ENCODE data around the gene BCAN.
A peak's percentile ranks its signal among the peaks of the same experiment; 100 is the strongest.

The BCAN gene

DNA sequence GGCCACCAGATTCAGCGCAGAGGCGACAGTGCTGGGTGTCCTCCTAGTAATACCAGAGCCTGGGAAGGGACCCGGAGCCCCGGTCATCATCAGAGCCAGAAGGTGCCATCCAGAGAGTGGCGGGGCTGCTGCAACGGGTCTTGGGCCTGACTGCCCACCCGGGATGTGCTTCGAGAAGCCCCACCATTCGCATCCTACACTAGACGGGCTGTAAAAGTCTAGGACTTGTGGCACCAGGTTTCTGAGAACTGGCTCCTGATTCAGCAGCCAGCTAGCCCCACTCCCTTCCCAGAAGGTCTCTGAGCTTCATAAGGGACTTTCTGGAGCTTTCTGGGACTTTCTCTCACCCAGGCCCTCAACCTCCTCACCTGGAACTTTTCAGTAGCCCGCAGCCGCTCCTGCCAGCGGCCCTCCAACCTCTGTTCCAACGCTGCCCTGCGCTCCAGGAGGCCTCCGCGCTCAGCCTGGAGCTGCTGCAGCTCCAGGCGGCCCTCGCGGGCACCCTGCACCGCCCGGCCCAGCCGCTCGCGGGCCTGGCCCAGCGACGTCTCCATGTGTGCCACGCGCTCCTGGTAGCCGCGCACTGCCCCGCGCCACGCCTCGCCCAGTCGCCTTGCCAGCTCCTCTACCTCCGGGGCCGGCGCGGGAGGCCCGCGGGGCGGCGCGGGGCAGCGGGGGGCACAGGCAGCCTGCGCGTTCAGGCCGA lies 34.4 kb downstream of the BCAN start:
- no peak for DNase-seq (ENCODE audit: low read depth in 2 of 2)

GRCh38 chr1:156676820-156677615 lies 35.1 kb downstream of the BCAN start, which contains the start of gene NES:
Gene NES (minus strand): TSS chr1:156677407. CDS start chr1:156677264, 143 bp downstream.
- no peak for DNase-seq (ENCODE audit: low read depth in 2 of 2)

- DNase-seq (ENCODE audit: low read depth in 2 of 2) = no peak
Measured at GRCh38 chr1:156677616-156678596, 36.0 kb downstream of the BCAN start.

DNA sequence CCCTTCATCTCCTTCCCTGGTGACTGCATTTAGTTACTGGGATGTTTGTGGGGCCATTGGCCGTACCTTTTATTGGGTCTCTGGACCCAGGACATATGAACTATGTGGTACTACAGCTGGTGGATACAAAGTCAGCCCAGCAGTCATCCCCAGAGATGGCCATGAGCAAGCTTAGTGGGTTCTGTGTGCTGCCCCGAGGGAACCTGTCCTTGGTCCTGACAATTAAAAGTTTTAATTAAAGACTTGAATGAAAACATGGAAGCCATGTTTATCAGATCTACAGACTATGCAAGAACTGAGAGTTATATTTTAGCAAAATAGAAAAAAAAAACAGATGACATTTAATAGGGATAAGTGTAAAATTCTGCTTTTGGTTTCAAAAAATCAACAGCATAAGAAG lies 38.1 kb downstream of the BCAN start:
- no peak for DNase-seq (ENCODE audit: low read depth in 2 of 2)

DNA sequence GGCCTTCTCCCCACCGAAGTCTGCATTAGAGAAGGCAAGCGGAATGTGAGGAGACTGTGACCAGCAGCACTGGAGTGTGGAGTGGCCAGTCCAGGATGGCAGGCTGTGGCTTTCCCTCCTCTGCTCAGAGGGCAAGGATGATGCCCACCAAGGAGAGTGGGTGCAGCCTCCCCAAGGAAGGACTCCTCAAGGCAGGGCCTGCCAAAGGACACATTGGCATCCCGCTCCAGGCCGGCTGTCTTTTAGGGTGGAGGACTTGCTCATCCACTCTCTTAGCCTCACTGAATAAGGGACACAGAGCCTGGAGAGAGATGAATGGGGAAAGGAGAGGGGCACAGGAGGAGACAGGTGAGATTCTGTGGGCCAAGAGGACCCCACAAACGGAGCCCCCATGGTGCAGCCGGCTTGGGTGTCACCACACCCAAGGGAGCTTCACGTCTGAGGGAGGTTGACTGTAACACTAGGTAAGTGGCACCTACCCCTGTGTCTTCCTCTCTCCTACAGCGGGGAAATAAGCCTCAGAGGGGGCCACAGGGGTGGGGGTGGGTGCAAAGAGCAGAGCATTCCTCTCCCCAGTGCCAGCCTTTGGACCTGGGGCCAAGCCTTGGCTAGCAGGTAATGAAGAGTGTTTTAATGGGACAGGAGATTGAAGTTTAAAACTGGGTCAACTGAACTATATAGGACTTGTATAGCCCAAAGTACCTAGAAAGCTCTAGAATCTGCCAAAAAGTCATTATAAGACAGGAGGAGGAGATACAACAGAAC lies 39.5 kb downstream of the BCAN start:
- DNase-seq (ENCODE audit: low read depth in 2 of 2) = no peak

- DNase-seq (ENCODE audit: low read depth in 2 of 2) = no peak
Measured at GRCh38 chr1:156682166-156682890, 40.4 kb downstream of the BCAN start.

GRCh38 chr1:156684227-156684782 lies 42.4 kb downstream of the BCAN start:
- no peak for DNase-seq (ENCODE audit: low read depth in 2 of 2)

GRCh38 chr1:156689035-156689952 lies 47.4 kb downstream of the BCAN start:
- peak; percentile 55 to 64 for DNase-seq (ENCODE audit: low read depth in 2 of 2)

DNA sequence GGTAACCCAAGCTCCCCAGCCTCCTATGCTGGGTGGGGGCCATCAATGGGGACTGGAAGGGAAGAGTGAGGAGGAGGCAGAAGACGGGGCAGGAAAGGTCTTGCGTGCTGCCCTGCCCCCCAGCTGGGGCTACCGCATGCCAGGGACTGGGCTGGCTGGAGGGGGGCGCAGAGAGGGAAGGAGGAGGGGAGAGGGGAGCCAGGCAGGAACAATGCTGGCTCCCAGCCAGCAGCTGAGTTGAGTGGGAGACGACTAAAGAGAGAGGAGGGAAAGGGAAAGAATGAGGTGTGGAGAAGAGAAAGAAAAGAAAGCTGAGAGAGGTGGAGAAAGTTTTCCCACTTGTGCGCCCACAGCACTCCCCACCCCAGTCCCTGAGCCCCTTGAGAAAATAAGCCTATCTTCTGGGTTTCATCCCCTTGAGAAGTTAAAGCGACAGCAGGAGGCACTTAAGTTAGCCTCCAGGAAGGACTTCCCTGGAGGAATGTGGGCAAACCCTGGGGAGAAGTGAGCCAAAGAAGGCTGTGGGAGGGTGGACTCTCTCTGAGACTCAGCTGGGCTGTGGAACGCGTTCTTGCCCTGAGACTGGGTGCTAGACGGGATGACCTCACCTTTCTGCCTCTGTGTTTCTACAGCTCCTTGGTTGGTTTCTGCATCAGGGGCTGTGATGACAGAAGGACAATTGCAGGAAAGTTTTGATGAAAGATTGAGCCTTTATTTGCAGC lies 48.2 kb downstream of the BCAN start:
- no peak for DNase-seq (ENCODE audit: low read depth in 2 of 2)

- DNase-seq (ENCODE audit: low read depth in 2 of 2) = no peak
Measured at GRCh38 chr1:156690675-156691036, 48.7 kb downstream of the BCAN start.

DNA sequence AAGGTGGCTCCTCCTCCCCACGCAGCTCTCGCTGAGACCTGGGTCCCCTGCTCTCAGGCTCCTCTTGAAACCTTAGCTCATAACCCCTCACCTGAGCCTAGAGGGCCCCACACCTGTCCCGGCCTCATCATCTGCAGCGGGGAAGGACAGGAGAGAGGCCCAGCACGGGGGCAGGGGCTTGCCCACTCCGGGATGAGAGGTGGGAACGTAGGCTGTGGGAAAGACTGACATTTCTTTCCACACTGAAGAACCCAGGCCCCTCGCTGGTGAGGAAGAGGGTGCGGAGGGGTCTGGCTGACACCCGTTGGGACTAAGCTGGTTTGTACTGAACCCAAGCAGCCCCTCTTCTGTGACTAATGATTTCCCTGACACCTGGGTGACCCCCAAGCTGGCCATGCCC lies 49.3 kb downstream of the BCAN start:
- DNase-seq (ENCODE audit: low read depth in 2 of 2) = no peak

- DNase-seq (ENCODE audit: low read depth in 2 of 2) = no peak
Measured at GRCh38 chr1:156691665-156692440, 49.9 kb downstream of the BCAN start.

DNA sequence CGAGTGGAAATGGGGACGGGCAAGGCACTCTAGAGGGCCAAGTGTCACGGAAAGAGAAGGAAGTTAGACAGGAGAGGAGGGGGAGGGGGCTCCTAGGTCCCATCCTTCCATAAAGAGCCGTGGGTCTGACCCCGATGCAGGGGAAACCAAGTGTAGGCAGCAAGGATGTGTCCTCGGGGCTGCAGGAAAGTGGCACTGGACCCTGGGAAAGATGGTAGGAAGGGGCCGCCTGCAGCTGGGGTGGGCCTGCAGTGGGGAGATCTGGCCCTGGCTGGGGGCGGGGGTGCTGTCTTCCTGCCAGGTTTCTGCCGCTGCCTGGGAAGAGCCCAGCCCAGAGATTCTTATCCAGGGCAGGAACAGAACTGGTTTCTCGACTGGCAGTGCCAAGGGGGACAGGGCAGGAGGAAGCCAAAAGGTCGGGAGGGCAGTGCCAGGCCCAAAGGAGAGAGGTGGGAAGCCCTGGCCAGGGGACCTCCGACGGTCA lies 50.6 kb downstream of the BCAN start:
- no peak for DNase-seq (ENCODE audit: low read depth in 2 of 2)

GRCh38 chr1:156692925-156693847 lies 51.3 kb downstream of the BCAN start:
- no peak for DNase-seq (ENCODE audit: low read depth in 2 of 2)

GRCh38 chr1:156693848-156694689 lies 52.2 kb downstream of the BCAN start:
- no peak for DNase-seq (ENCODE audit: low read depth in 2 of 2)

DNA sequence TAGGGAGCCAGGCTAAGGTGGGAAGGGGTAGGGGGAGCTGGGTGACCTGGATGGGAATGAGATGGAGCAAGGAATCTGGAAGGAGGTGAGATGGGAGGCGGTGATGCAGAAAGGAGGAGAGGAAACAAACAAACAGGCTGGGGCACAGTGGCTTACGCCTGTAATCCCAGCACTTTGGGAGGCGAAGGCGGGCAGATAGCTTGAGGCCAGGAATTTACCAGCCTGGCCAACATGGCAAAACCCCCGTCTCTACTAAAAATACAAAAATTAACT lies 52.7 kb downstream of the BCAN start:
- no peak for DNase-seq (ENCODE audit: low read depth in 2 of 2)
